ENCODE measurements around the gene TNRC6C.

TNRC6C gene

GRCh38 chr17:78140169-78141051, 181.9 kb downstream of the TNRC6C start:
- Histone ChIP-seq H3K36me3 (ENCODE audit: insufficient read depth, low read length) (no peaks in the 10 kb centered on the region), H2AFZ (ENCODE audit: low read depth, low read length) (no peak overlapping the region), H3K4me3 (ENCODE audit: low read length) (no peak overlapping the region), H3K27me3 (ENCODE audit: insufficient read depth, low read length) (peaks cover 10% of the 10 kb centered on the region), H3K9me3 (ENCODE audit: low read length) (no peaks in the 10 kb centered on the region), H3K4me1 (ENCODE audit: insufficient read depth, low read length) (no peaks in the 10 kb centered on the region)

DNA sequence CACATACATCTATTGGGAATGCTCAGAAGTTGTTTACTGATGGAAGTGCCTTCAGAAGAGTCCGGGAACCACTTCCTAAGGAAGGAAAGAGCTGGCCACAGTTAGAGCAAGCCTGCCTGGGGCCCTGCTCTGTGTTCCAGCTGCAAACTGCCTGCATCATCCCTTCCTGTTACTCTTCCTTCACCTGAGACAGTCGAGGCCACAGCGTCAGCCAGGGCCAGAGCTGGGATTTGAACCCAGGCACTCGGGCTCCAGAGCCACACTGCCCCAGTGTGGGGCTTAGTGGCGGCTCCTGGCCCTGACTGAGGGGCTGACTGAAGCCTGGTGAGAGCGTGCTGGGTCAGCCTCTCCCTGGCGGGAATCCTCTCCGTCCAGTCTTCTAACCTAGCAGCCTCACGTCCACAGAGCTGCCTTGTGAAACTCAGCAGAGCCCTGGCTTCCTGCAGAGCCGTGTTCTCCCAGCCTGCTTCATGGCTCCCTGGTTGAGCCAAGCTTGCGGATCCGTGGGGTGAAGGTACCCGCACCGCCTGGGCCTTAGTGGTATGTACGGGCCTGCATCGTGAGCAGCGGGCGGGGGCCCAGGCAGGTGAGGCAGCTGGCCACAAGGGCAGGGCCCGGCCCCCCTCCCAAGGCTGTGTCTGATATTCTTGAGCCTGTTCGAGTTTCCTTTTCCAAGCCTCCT, 183.1 kb downstream of the TNRC6C start:
- Histone ChIP-seq H3K9me3 (ENCODE audit: low read length) (no peaks in the 10 kb centered on the region), H3K4me3 (ENCODE audit: low read length) (no peak overlapping the region), H3K4me1 (ENCODE audit: insufficient read depth, low read length) (no peaks in the 10 kb centered on the region), H3K36me3 (ENCODE audit: insufficient read depth, low read length) (no peaks in the 10 kb centered on the region), H3K27me3 (ENCODE audit: insufficient read depth, low read length) (peaks cover 10% of the 10 kb centered on the region), H2AFZ (ENCODE audit: low read depth, low read length) (no peak overlapping the region)

DNA sequence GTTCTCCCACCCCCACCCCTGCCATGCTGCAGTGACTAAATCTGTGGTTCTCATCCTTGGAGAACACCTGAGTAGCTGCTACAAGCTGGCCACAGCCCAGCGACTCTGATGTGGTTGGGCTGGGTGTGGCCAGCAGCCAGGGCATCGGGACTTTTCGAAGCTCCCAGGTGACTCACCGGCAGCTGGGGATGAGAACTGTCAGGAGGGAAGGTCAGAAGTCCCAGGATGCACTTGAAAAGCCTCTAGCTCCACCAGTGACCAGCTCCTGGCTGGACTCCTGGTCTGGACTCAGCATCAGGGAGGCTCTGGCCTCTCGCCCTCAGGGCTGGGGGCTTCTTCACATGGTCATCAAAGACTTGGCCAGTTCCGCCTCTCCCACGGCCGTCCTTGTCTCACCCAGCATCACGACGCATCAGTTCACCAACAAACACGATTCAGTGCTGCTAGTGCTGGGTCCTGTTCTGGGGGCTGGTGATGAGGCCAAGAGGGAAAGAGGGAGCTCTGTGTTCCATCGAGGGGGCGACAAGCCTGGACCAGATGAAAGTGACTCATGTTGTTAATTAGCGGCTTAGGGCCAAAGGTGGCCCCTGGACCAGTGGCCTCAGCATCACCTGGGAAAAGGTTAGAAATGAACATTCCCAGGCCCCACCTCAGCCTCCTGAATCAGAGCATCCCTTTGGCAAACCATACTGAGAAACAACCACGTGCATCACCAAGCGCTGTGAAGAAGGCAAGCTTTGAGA, 183.8 kb downstream of the TNRC6C start:
- Histone ChIP-seq H3K36me3 (ENCODE audit: insufficient read depth, low read length) (no peaks in the 10 kb centered on the region), H3K4me3 (ENCODE audit: low read length) (no peak overlapping the region), H3K4me1 (ENCODE audit: insufficient read depth, low read length) (no peaks in the 10 kb centered on the region), H3K9me3 (ENCODE audit: low read length) (no peaks in the 10 kb centered on the region), H3K27me3 (ENCODE audit: insufficient read depth, low read length) (peaks cover 11% of the 10 kb centered on the region), H2AFZ (ENCODE audit: low read depth, low read length) (no peak overlapping the region)

- no peaks in the 10 kb centered on the region for H3K4me1 ChIP-seq (ENCODE audit: insufficient read depth, low read length)
- no peak overlapping the region for H2AFZ ChIP-seq (ENCODE audit: low read depth, low read length)
- peaks cover 10% of the 10 kb centered on the region for H3K27me3 ChIP-seq (ENCODE audit: insufficient read depth, low read length)
- H3K9me3 ChIP-seq (ENCODE audit: low read length) = no peaks in the 10 kb centered on the region
- no peak overlapping the region for H3K4me3 ChIP-seq (ENCODE audit: low read length)
- H3K36me3 ChIP-seq (ENCODE audit: insufficient read depth, low read length) = no peaks in the 10 kb centered on the region
Observed at GRCh38 chr17:78143214-78144146, 185.0 kb downstream of the TNRC6C start.

GRCh38 chr17:78144147-78144719, 185.7 kb downstream of the TNRC6C start:
- H2AFZ ChIP-seq (ENCODE audit: low read depth, low read length) = no peak overlapping the region
- H3K9me3 ChIP-seq (ENCODE audit: low read length) = no peaks in the 10 kb centered on the region
- no peaks in the 10 kb centered on the region for H3K36me3 ChIP-seq (ENCODE audit: insufficient read depth, low read length)
- no peak overlapping the region for H3K4me3 ChIP-seq (ENCODE audit: low read length)
- peaks cover 10% of the 10 kb centered on the region for H3K27me3 ChIP-seq (ENCODE audit: insufficient read depth, low read length)
- no peaks in the 10 kb centered on the region for H3K4me1 ChIP-seq (ENCODE audit: insufficient read depth, low read length)

DNA sequence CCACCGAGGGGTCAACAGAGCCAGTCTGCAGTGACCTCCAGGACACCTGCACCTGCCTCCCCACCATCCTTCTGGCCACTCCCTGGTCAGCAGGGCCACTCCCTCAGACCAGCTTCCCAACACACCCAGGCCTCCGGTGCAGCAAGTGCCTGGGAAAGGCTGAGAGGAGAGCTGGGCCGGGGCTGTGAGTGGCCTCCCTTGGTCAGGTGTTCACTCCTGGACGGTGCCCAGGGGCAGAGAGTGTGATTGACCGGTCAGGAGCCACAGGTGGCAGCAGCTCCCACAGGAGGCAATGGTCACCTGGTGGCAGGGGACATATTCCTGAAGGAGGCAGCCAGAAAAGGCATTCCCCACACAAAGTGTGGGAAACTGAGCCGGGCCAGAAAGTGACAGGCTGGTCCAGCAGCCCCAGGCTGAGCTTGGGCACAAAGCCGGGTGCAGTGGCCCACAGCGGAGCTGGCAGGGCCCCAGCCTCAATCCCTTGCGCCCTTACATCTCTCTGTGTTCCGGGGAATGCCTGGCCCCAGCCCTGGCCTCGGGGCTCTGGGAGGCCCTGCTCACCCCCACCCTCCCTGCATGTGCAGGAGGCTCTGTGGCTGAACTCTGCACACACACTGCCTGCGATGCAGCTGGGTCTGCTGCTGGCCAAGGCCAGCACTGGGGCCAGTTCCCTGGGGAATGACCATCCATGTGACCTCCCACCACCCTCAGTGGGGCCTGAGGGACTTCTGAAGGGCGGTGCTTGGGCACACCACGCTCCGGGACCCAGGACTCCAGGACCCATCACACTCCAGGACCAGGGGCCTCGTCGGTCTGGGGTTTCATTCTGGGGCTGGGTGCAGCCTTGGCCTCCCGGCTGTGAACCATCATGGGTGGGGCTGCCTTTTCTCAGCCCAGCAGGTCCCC, 186.5 kb downstream of the TNRC6C start:
- H3K4me3 ChIP-seq (ENCODE audit: low read length) = no peak overlapping the region
- H3K4me1 ChIP-seq (ENCODE audit: insufficient read depth, low read length) = no peaks in the 10 kb centered on the region
- no peaks in the 10 kb centered on the region for H3K36me3 ChIP-seq (ENCODE audit: insufficient read depth, low read length)
- peaks cover 10% of the 10 kb centered on the region for H3K27me3 ChIP-seq (ENCODE audit: insufficient read depth, low read length)
- no peak overlapping the region for H2AFZ ChIP-seq (ENCODE audit: low read depth, low read length)
- no peaks in the 10 kb centered on the region for H3K9me3 ChIP-seq (ENCODE audit: low read length)

- no peak overlapping the region for H2AFZ ChIP-seq (ENCODE audit: low read depth, low read length)
- H3K4me3 ChIP-seq (ENCODE audit: low read length) = no peak overlapping the region
- H3K36me3 ChIP-seq (ENCODE audit: insufficient read depth, low read length) = no peaks in the 10 kb centered on the region
Observed at GRCh38 chr17:78146471-78146869, 188.0 kb downstream of the TNRC6C start.

DNA sequence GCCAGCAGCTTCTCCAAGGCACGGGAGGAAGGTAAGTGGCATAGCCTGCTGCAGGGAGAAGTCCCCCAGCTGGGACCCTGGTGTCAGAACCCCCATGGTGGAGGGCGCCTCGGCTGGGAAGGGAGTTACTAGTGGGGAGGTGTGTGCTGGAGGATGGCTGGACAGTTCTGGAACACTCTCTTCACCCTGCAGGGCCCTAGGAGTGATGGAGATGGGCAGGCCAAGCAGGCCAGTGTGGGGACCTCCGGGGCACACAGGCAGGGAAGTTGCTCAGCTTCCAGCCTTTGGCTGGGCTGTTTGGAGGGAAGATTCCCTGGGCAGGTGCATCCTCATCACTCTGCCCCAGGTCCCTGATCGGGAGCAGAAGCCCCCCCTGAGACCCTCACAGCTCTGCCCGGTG, 188.4 kb downstream of the TNRC6C start:
- Histone ChIP-seq H3K4me1 (ENCODE audit: insufficient read depth, low read length) (no peaks in the 10 kb centered on the region), H3K36me3 (ENCODE audit: insufficient read depth, low read length) (no peaks in the 10 kb centered on the region), H3K4me3 (ENCODE audit: low read length) (no peak overlapping the region), H2AFZ (ENCODE audit: low read depth, low read length) (no peak overlapping the region), H3K27me3 (ENCODE audit: insufficient read depth, low read length) (peaks cover 7% of the 10 kb centered on the region), H3K9me3 (ENCODE audit: low read length) (no peaks in the 10 kb centered on the region)

More at GRCh38 chr17:78146471-78146869, 188.0 kb downstream of the TNRC6C start:
- Histone ChIP-seq H3K4me1 (ENCODE audit: insufficient read depth, low read length) (no peaks in the 10 kb centered on the region), H3K9me3 (ENCODE audit: low read length) (no peaks in the 10 kb centered on the region), H3K27me3 (ENCODE audit: insufficient read depth, low read length) (peaks cover 10% of the 10 kb centered on the region)

- Histone ChIP-seq H3K4me1 (ENCODE audit: insufficient read depth, low read length) (no peaks in the 10 kb centered on the region), H3K9me3 (ENCODE audit: low read length) (no peaks in the 10 kb centered on the region), H3K27me3 (ENCODE audit: insufficient read depth, low read length) (peaks cover 5% of the 10 kb centered on the region), H2AFZ (ENCODE audit: low read depth, low read length) (no peak overlapping the region), H3K4me3 (ENCODE audit: low read length) (no peak overlapping the region), H3K36me3 (ENCODE audit: insufficient read depth, low read length) (no peaks in the 10 kb centered on the region)
Observed at GRCh38 chr17:78147315-78147998, 189.0 kb downstream of the TNRC6C start.

DNA sequence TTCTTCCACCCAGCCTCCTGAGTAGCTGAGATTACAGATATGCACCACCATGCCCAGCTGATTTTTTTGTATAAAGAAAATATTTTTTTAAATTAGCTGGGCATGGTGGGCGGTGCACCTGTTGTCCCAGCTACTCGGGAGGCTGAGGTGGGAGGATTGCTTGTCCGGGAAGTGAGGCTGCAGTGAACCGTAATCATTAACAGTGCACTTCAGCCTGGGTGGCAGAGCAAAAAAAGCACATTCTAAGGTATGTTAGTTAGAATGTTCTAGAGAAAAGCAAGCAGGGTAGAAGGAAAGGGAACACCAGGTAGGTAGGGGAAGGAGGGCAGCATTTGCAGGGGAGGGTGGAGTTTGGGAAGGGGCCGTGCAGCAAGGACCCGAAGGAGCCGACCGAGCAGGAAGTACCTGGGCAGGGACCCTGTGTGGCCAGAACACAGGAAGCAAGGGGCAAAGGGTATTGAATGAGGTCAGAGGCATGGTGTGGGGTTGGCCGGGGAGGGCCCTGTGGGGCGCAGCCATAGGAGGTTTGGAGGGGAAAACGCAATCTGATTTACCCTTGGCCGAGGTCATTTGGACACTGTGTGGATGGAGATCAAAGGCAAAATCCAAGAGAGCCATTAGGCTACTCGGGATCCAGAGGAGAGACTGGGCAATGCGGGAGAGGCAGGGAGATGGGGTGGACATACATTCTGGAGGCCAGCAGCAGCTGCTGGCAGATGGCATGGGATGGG, 189.9 kb downstream of the TNRC6C start:
- H3K36me3 ChIP-seq (ENCODE audit: insufficient read depth, low read length) = no peaks in the 10 kb centered on the region
- H2AFZ ChIP-seq (ENCODE audit: low read depth, low read length) = no peak overlapping the region
- peaks cover 3% of the 10 kb centered on the region for H3K27me3 ChIP-seq (ENCODE audit: insufficient read depth, low read length)
- no peaks in the 10 kb centered on the region for H3K4me1 ChIP-seq (ENCODE audit: insufficient read depth, low read length)
- no peak overlapping the region for H3K4me3 ChIP-seq (ENCODE audit: low read length)
- H3K9me3 ChIP-seq (ENCODE audit: low read length) = no peaks in the 10 kb centered on the region

Measured in neuron (in vitro differentiated cells).